Right lobe of liver (tissue), 4 donors: ENCODE measurements around the gene GRIK1.

Source experiments
- CTCF ChIP-seq, 4 donors: fragments of 200-600 bp in 3 of 4; fragments of 450-650 bp in 1 of 4; IDR thresholded peaks; one replicate each; pipeline versions ENCODE4 v1.5.1 to v1.8.0; 2016 to 2022; ENCODE audit warnings: antibody characterized with exemption in 4 of 4, mild to moderate bottlenecking in 2 of 4
- POLR2A ChIP-seq: fragments of 450-650 bp; IDR thresholded peaks from one replicate; pipeline ENCODE4 v1.6.1; 2017; ENCODE audit warnings: antibody characterized with exemption, mild to moderate bottlenecking
- donor health status: DM: no; HTN: no; CAD: no.
- donor health status: DM: no; HTN: no; CAD: no.
- donor health status: DM: no; HTN: yes; CAD: no.

GRCh38 chr21:29975776-29976175, 36.0 kb upstream of the GRIK1 start:
- TF ChIP-seq CTCF (IDR thresholded peaks at IDR 0.05) (no peak), POLR2A (no peak)
